ENCODE data around the gene LRRC8B. TPM values are rescaled to one million over a fixed set of nuclear protein-coding genes. Genes with fewer than 3 reads are reported as not detected.
A peak's percentile ranks its signal among the peaks of the same experiment; 100 is the strongest.

LRRC8B gene
- total and polyA plus RNA-seq, 2 donors from 2014 or later, result 2.4 to 15.1 TPM

- TF ChIP-seq CTCF (IDR thresholded peaks at IDR 0.05; ENCODE audit: borderline replicate concordance, extremely low read depth, insufficient read depth), result peak; percentile 28
- Histone ChIP-seq H3K4me1 (ENCODE audit: control insufficient read depth in 2 of 3, insufficient read depth in 2 of 3, low read depth in 1 of 3, low read length in 3 of 3) (no peaks in the 10 kb centered on the region), H3K27ac (ENCODE audit: low read depth in 2 of 2, low read length in 2 of 2) (no peak overlapping the region), H3K36me3 (ENCODE audit: control insufficient read depth in 2 of 3, insufficient read depth in 3 of 3, low read length in 3 of 3) (no peaks in the 10 kb centered on the region), H3K4me3 (ENCODE audit: low read length in 3 of 3) (no peak overlapping the region), H3K9me3 (ENCODE audit: control insufficient read depth in 2 of 3, insufficient read depth in 1 of 3, low read length in 3 of 3) (no peaks in the 10 kb centered on the region), H3K27me3 (ENCODE audit: control insufficient read depth, insufficient read depth, low read length) (no peaks in the 10 kb centered on the region), H3K9ac (ENCODE audit: low read length in 3 of 3) (no peak overlapping the region)
- FAIRE-seq, result no peak
- intact Hi-C loops (cut with DNase I), result no loop called here
- DNase-seq, result no peak
Observed at GRCh38 chr1:89615676-89616598, 91.3 kb downstream of the LRRC8B start.

GRCh38 chr1:89616844-89617627 lies 92.4 kb downstream of the LRRC8B start:
- no peak for FAIRE-seq
- intact Hi-C loops (cut with DNase I), result no loop called here
- TF ChIP-seq CTCF (IDR thresholded peaks at IDR 0.05; ENCODE audit: borderline replicate concordance, extremely low read depth, insufficient read depth), result no peak
- Histone ChIP-seq H3K4me3 (ENCODE audit: low read length in 3 of 3) (no peak overlapping the region), H3K27ac (ENCODE audit: low read depth in 2 of 2, low read length in 2 of 2) (no peak overlapping the region), H3K4me1 (ENCODE audit: control insufficient read depth in 2 of 3, insufficient read depth in 2 of 3, low read depth in 1 of 3, low read length in 3 of 3) (no peaks in the 10 kb centered on the region), H3K27me3 (ENCODE audit: control insufficient read depth, insufficient read depth, low read length) (no peaks in the 10 kb centered on the region), H3K9ac (ENCODE audit: low read length in 3 of 3) (no peak overlapping the region), H3K36me3 (ENCODE audit: control insufficient read depth in 2 of 3, insufficient read depth in 3 of 3, low read length in 3 of 3) (no peaks in the 10 kb centered on the region), H3K9me3 (ENCODE audit: control insufficient read depth in 2 of 3, insufficient read depth in 1 of 3, low read length in 3 of 3) (no peaks in the 10 kb centered on the region)
- no peak for DNase-seq

- Histone ChIP-seq H3K9me3 (ENCODE audit: control insufficient read depth in 2 of 3, insufficient read depth in 1 of 3, low read length in 3 of 3) (no peaks in the 10 kb centered on the region), H3K27ac (ENCODE audit: low read depth in 2 of 2, low read length in 2 of 2) (no peak overlapping the region), H3K27me3 (ENCODE audit: control insufficient read depth, insufficient read depth, low read length) (no peaks in the 10 kb centered on the region), H3K4me1 (ENCODE audit: control insufficient read depth in 2 of 3, insufficient read depth in 2 of 3, low read depth in 1 of 3, low read length in 3 of 3) (peaks cover 0 to 3% (median 0%) of the 10 kb centered on the region in 3 donors), H3K4me3 (ENCODE audit: low read length in 3 of 3) (no peak overlapping the region), H3K9ac (ENCODE audit: low read length in 3 of 3) (no peak overlapping the region), H3K36me3 (ENCODE audit: control insufficient read depth in 2 of 3, insufficient read depth in 3 of 3, low read length in 3 of 3) (no peaks in the 10 kb centered on the region)
- FAIRE-seq, result no peak
- intact Hi-C loops (cut with DNase I), result no loop called here
- DNase-seq, result no peak
- TF ChIP-seq CTCF (IDR thresholded peaks at IDR 0.05; ENCODE audit: borderline replicate concordance, extremely low read depth, insufficient read depth), result no peak
Observed at GRCh38 chr1:89620664-89621063, 96.0 kb downstream of the LRRC8B start.

Measured in kidney (tissue), 14 donors.